ENCODE results near the gene PECR.

DNA sequence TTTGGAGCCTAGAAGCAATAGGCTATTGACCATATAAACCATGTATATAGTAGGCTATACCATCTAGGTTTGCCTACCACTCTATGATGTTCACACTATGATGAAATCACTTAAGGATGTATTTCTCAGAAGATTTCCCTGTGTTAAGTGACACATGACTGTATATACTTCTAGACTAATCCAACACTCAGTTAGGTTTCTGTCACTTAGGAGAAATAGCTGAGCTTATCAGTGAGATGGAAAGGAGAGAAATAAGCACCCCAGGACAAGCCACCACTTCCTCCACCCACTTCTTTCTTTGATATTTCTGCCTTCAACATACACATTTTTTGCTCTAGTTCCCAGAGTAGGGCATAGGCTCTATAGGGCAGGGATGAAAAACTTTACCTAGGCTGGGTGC is 7.8 kb downstream of the PECR start:
- TF ChIP-seq POLR2AphosphoS5 (IDR thresholded peaks at IDR 0.05; ENCODE audit: low read depth, low read length), result no peak
- no peak for TF ChIP-seq POLR2A (IDR thresholded peaks at IDR 0.05; ENCODE audit: low read depth, low read length)
